K562 (cell line): Measurements from ENCODE around the gene MAML1. TPM values are rescaled to one million over a fixed set of nuclear protein-coding genes. Genes with fewer than 3 reads are reported as not detected.

Source experiments
- CEBPB ChIP-seq: fragments of 450-650 bp; IDR thresholded peaks from 2 replicates; pipeline ENCODE4 v1.6.1; 2016; ENCODE audit warnings: missing genetic modification characterization, missing compliant biosample characterization
- DMBX1 ChIP-seq: fragments of 250-450 bp; sonication (Bioruptor Pico); IDR thresholded peaks from 2 replicates; pipeline ENCODE4 v1.8.0; 2022; ENCODE audit warnings: inconsistent platforms, mild to moderate bottlenecking, moderate library complexity, borderline replicate concordance
- E2F6 ChIP-seq, 2 experiments: IDR thresholded peaks; 2 replicates each; pipeline ENCODE4 v1.6.1; 2011; ENCODE audit warnings: borderline replicate concordance in 1 of 2, control low read depth in 1 of 2, low read depth in 1 of 2, low read length in 1 of 2, mild to moderate bottlenecking in 1 of 2, mixed read lengths in 1 of 2, moderate library complexity in 1 of 2; ENCODE audit not compliant: insufficient read depth in 1 of 2, insufficient read length in 1 of 2, poor library complexity in 1 of 2, severe bottlenecking in 1 of 2; ENCODE audit errors: extremely low read depth in 1 of 2
- ELK3 ChIP-seq: fragments of 450-650 bp; formaldehyde crosslinking; IDR thresholded peaks from 2 replicates; pipeline ENCODE4 v1.4.0; 2020; ENCODE audit warnings: mild to moderate bottlenecking
- FOS ChIP-seq: IDR thresholded peaks from 3 replicates; pipeline ENCODE4 v1.6.1; 2011; ENCODE audit not compliant: insufficient read length; ENCODE audit errors: extremely low read depth
- GTF3C2 ChIP-seq: IDR thresholded peaks from 3 replicates; pipeline ENCODE4 v1.6.1; 2011; ENCODE audit warnings: borderline replicate concordance, mild to moderate bottlenecking, moderate library complexity; ENCODE audit not compliant: insufficient read length; ENCODE audit errors: extremely low read depth
- KAT7 ChIP-seq: sonication (generic); formaldehyde crosslinking; IDR thresholded peaks from 2 replicates; pipeline ENCODE4 v1.8.0; 2022; ENCODE audit warnings: missing genetic modification reagents, mild to moderate bottlenecking, borderline replicate concordance
- KDM5B ChIP-seq: fragments of 200-600 bp; sonication (generic); IDR thresholded peaks from 2 replicates; pipeline ENCODE4 v1.6.1; 2012; ENCODE audit warnings: low read depth, mild to moderate bottlenecking, moderate library complexity, low read length, control low read depth, inconsistent platforms; ENCODE audit not compliant: insufficient replicate concordance
- PHB2 ChIP-seq: fragments of 450-650 bp; IDR thresholded peaks from 2 replicates; pipeline ENCODE4 v1.6.1; 2017; ENCODE audit warnings: low read depth
- PHF21A ChIP-seq: fragments of 450-650 bp; IDR thresholded peaks from 2 replicates; pipeline ENCODE4 v1.6.1; 2017; ENCODE audit warnings: low read depth, borderline replicate concordance
- POLR2AphosphoS2 ChIP-seq: IDR thresholded peaks from 2 replicates; pipeline ENCODE4 v1.6.1; 2012; ENCODE audit warnings: low read length, improper control_type of control experiment
- POLR2AphosphoS5 ChIP-seq: IDR thresholded peaks from 2 replicates; pipeline ENCODE4 v1.6.1; 2011; ENCODE audit warnings: mild to moderate bottlenecking, low read depth, low read length, moderate library complexity; ENCODE audit not compliant: control insufficient read depth, insufficient read depth
- POLR3G ChIP-seq: IDR thresholded peaks from 2 replicates; pipeline ENCODE4 v1.6.1; 2011; ENCODE audit not compliant: insufficient read length, insufficient replicate concordance; ENCODE audit errors: extremely low read depth
- PRPF4 ChIP-seq: fragments of 200-400 bp; formaldehyde crosslinking; IDR thresholded peaks from one replicate; pipeline ENCODE4 v1.6.1; 2017; ENCODE audit warnings: low read length, low read depth, mild to moderate bottlenecking; ENCODE audit not compliant: insufficient read depth, poor library complexity, severe bottlenecking
- PTRF ChIP-seq: fragments of 450-650 bp; IDR thresholded peaks from 2 replicates; pipeline ENCODE4 v1.6.1; 2016; ENCODE audit warnings: mild to moderate bottlenecking, missing genetic modification characterization, missing compliant biosample characterization
- PYGO2 ChIP-seq: fragments of 450-650 bp; IDR thresholded peaks from 2 replicates; pipeline ENCODE4 v1.6.1; 2016; ENCODE audit warnings: mild to moderate bottlenecking, missing genetic modification characterization, moderate library complexity, missing compliant biosample characterization
- RB1 ChIP-seq: fragments of 450-650 bp; IDR thresholded peaks from 2 replicates; pipeline ENCODE4 v1.6.1; 2017; ENCODE audit warnings: low read depth, mild to moderate bottlenecking
- SAFB ChIP-seq: fragments of 200-400 bp; formaldehyde crosslinking; IDR thresholded peaks from 2 replicates; pipeline ENCODE4 v1.6.1; 2017; ENCODE audit warnings: low read depth, low read length, borderline replicate concordance
- SAFB2 ChIP-seq: fragments of 200-400 bp; formaldehyde crosslinking; IDR thresholded peaks from 2 replicates; pipeline ENCODE4 v1.6.1; 2018; ENCODE audit warnings: borderline replicate concordance, low read length, low read depth, moderate library complexity; ENCODE audit not compliant: severe bottlenecking
- SAP30 ChIP-seq: fragments of 200-600 bp; sonication (generic); IDR thresholded peaks from 2 replicates; pipeline ENCODE4 v1.6.1; 2012; ENCODE audit warnings: borderline replicate concordance, low read depth, mild to moderate bottlenecking, moderate library complexity, low read length, control low read depth, inconsistent platforms; ENCODE audit not compliant: insufficient read depth, poor library complexity, severe bottlenecking
- SRSF1 ChIP-seq: fragments of 200-400 bp; formaldehyde crosslinking; IDR thresholded peaks from 2 replicates; pipeline ENCODE4 v1.6.1; 2017; ENCODE audit warnings: mild to moderate bottlenecking, low read depth, low read length, moderate library complexity
- ZNF316 ChIP-seq: fragments of 450-650 bp; IDR thresholded peaks from 2 replicates; pipeline ENCODE4 v1.6.1; 2016
- ZNF324 ChIP-seq: fragments of 250-450 bp; sonication (Bioruptor Pico); IDR thresholded peaks from 2 replicates; pipeline ENCODE4 v1.4.0; 2020; ENCODE audit warnings: mild to moderate bottlenecking
- polyA plus RNA-seq, 8 experiments: library from polyadenylated mRNA; depleted of rRNA in 4 of 8; stranded (reverse) in 5 of 8; unstranded in 3 of 8; fragments of >200 nt; fragmentation: Nextera tagmentation in 2 of 8; fragmentation: Illumina TruSeq in 1 of 8; extraction: Ambion mirVana in 2 of 8; extraction: Trizol in 1 of 8; gene quantifications; 2 replicates each; pipeline versions ENCODE4 v1.2.1 to v1.2.3, GENCODE V29; 2011 to 2014; ENCODE audit warnings: inconsistent platforms in 1 of 8, missing spikeins in 1 of 8
- total RNA-seq, 7 experiments: library from RNA; depleted of rRNA in 6 of 7; stranded (reverse); fragments of >200 nt in 6 of 7; fragmentation: Illumina TruSeq in 2 of 7; extraction: Trizol in 2 of 7; gene quantifications; 2 replicates each; pipeline versions ENCODE4 v1.2.1 to v1.2.3, GENCODE V29; 2011 to 2021; ENCODE audit warnings: low replicate concordance in 1 of 7

The MAML1 gene
- total and polyA plus RNA-seq, 9 of the 15 experiments (the other 6 are each of a cell fraction or from before 2014, with no cell fraction given): 0.32 to 18.4 (median 7.0) TPM

- no peak for TF ChIP-seq SAFB2
- no peak; the same call in 1 of the 2 replicates for TF ChIP-seq POLR2AphosphoS2
- peak; percentile 65; the same call in 1 of the 2 replicates for TF ChIP-seq SAFB
- TF ChIP-seq E2F6 (IDR thresholded peaks at IDR 0.05; ENCODE audit: borderline replicate concordance in 1 of 2, extremely low read depth in 1 of 2, insufficient read depth in 1 of 2, insufficient read length in 1 of 2, low read depth in 1 of 2, low read length in 1 of 2, poor library complexity in 1 of 2, severe bottlenecking in 1 of 2): peak; percentile 85 to 96
- no peak for TF ChIP-seq GTF3C2
- TF ChIP-seq KDM5B: peak; percentile 46
- TF ChIP-seq ELK3: no peak
- TF ChIP-seq ZNF324: no peak
- TF ChIP-seq DMBX1 (CRISPR knock-in tag): no peak
- TF ChIP-seq POLR3G: no peak
- no peak for TF ChIP-seq PTRF (tag)
- TF ChIP-seq KAT7 (CRISPR knock-in tag): no peak; the same call in 1 of the 2 replicates
- TF ChIP-seq PHF21A: peak; percentile 68; the same call in 1 of the 2 replicates
- no peak for TF ChIP-seq SRSF1
- TF ChIP-seq PRPF4: peak; percentile 67
- peak; percentile 60 for TF ChIP-seq ZNF316
- TF ChIP-seq RB1: peak; percentile 86
- peak; percentile 36 for TF ChIP-seq SAP30
- no peak for TF ChIP-seq PYGO2 (tag)
- no peak for TF ChIP-seq PHB2
- TF ChIP-seq CEBPB: peak; percentile 85
- peak; percentile 44; the same call in 1 of the 2 replicates for TF ChIP-seq POLR2AphosphoS5
- peak; percentile 57 for TF ChIP-seq FOS
These were observed 86.2 kb downstream of the MAML1 start (continued) for GRCh38 chr5:179818746-179819295.
